Endothelial cell of umbilical vein (primary cell): ENCODE measurements around the gene TCERG1L.

ENCODE experiments used
- CTCF ChIP-seq, 2 donors: IDR thresholded peaks; 1 replicate in 1 of 2; 2 replicates in 1 of 2; pipeline ENCODE4 v1.5.1; 2011; ENCODE audit warnings: low read length in 2 of 2, mild to moderate bottlenecking in 2 of 2, moderate library complexity in 2 of 2, control low read depth in 1 of 2, inconsistent platforms in 1 of 2, low read depth in 1 of 2; ENCODE audit not compliant: insufficient read depth in 1 of 2; ENCODE audit errors: extremely low read depth in 1 of 2
- EZH2 ChIP-seq: IDR thresholded peaks from 2 replicates; pipeline ENCODE4 v1.6.1; 2012; ENCODE audit warnings: borderline replicate concordance, low read depth, mild to moderate bottlenecking, moderate library complexity, low read length, inconsistent platforms; ENCODE audit not compliant: severe bottlenecking
- GATA2 ChIP-seq: IDR thresholded peaks from 2 replicates; pipeline ENCODE4 v1.7.0; 2011; ENCODE audit warnings: low read depth, mild to moderate bottlenecking, moderate library complexity, mixed read lengths, low read length; ENCODE audit not compliant: insufficient read length, insufficient read depth
- JUN ChIP-seq: IDR thresholded peaks from 2 replicates; pipeline ENCODE4 v1.6.1; 2011; ENCODE audit warnings: borderline replicate concordance, low read depth; ENCODE audit not compliant: insufficient read length, insufficient read depth
- MAX ChIP-seq: IDR thresholded peaks from 2 replicates; pipeline ENCODE4 v1.6.1; 2011; ENCODE audit not compliant: insufficient read depth, insufficient read length
- POLR2A ChIP-seq: IDR thresholded peaks from 2 replicates; pipeline ENCODE4 v1.6.1; 2012; ENCODE audit warnings: low read depth, mild to moderate bottlenecking, control low read depth, low read length
- POLR2AphosphoS5 ChIP-seq: IDR thresholded peaks from 2 replicates; pipeline ENCODE4 v1.6.1; 2012; ENCODE audit warnings: low read depth, mild to moderate bottlenecking, control low read depth, low read length, moderate library complexity; ENCODE audit not compliant: insufficient read depth

- no peak for TF ChIP-seq CTCF (IDR thresholded peaks at IDR 0.05; ENCODE audit: extremely low read depth in 1 of 2, insufficient read depth in 1 of 2, low read depth in 1 of 2, low read length in 2 of 2)
- no peak for TF ChIP-seq GATA2
- TF ChIP-seq POLR2A: no peak
- no peak for TF ChIP-seq EZH2
- no peak for TF ChIP-seq JUN
- no peak for TF ChIP-seq POLR2AphosphoS5
- TF ChIP-seq MAX: no peak
Observed at GRCh38 chr10:131264110-131264788, 47.3 kb downstream of the TCERG1L start.
